ENCODE measurements around the gene AP5Z1. TPM values are rescaled to one million over a fixed set of nuclear protein-coding genes. Genes with fewer than 3 reads are reported as not detected.
"Not testable (repeated sequence)": the region's sequence is repeated elsewhere in the genome, so short reads cannot be mapped to it uniquely, and the experiment has no call there.

The AP5Z1 gene
- total RNA-seq, 4 donors from 2014 or later, result 25.7 to 37.3 (median 31.5) TPM

DNA sequence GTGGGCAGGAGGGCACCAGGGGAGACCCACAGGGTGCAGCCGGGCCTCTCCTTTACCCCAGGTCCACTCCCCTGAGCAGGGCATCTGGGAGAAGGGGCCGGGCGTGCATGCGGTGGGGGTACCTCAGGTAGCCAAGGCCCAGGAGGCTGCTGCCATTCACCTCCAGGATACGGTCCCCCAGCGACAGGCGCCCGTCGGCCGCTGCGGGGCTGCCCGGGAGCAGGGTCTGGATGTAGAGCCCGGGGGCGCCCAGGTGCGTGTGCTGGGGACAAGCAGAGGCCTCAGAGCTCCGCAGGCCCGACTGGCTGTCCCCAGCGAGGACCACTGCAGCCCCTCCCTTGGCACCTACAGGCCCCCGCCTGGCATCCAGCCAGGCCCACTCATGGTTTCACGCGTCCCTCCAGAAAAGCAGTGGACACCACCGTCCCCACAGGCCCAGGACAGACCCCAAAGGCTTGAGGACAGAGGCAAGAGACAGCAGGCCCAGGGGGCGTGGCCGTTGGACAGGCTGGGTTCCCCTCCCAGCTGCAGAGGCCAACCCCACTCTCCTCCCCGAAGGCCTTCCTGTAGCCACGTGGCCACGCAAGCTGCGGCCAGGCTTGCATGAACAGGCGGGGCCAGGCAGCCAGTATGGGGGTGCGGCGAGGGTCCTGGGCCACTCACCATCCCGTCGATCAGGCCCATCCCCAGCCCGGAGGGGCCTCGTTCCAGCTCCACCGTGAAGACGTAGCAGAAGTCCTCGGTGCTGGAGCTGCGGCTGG is 24.3 kb downstream of the AP5Z1 start:
- TF ChIP-seq POLR2A (IDR thresholded peaks at IDR 0.05; ENCODE audit: low read depth) (no peak), POLR2AphosphoS5 (IDR thresholded peaks at IDR 0.05) (no peak), EP300 (IDR thresholded peaks at IDR 0.05) (no peak)
- TF ChIP-seq, protein P1, sequence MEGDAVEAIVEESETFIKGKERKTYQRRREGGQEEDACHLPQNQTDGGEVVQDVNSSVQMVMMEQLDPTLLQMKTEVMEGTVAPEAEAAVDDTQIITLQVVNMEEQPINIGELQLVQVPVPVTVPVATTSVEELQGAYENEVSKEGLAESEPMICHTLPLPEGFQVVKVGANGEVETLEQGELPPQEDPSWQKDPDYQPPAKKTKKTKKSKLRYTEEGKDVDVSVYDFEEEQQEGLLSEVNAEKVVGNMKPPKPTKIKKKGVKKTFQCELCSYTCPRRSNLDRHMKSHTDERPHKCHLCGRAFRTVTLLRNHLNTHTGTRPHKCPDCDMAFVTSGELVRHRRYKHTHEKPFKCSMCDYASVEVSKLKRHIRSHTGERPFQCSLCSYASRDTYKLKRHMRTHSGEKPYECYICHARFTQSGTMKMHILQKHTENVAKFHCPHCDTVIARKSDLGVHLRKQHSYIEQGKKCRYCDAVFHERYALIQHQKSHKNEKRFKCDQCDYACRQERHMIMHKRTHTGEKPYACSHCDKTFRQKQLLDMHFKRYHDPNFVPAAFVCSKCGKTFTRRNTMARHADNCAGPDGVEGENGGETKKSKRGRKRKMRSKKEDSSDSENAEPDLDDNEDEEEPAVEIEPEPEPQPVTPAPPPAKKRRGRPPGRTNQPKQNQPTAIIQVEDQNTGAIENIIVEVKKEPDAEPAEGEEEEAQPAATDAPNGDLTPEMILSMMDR (IDR thresholded peaks at IDR 0.05), result no peak
- 89% methylated on average over 5 of the region's 39 CpGs for WGBS
- intact Hi-C loops (cut with DNase I), result loop anchor here (5.0 kb wide), 1 partner anchor 288 kb away; no protein-coding TSS in a partner anchor
- Histone ChIP-seq H3K27ac (replicated peaks in 1 of 4) (no peak overlapping the region), H3K4me1 (peaks cover 6 to 20% (median 13%) of the 10 kb centered on the region in 4 donors), H3K4me3 (no peak overlapping the region), H3K27me3 (peaks cover 0 to 19% (median 0%) of the 10 kb centered on the region in 4 donors), H3K36me3 (peaks cover 0 to 6% (median 2%) of the 10 kb centered on the region in 4 donors), H3K9me3 (no peaks in the 10 kb centered on the region)
- no peak for DNase-seq (ENCODE audit: extremely low spot score)

DNA sequence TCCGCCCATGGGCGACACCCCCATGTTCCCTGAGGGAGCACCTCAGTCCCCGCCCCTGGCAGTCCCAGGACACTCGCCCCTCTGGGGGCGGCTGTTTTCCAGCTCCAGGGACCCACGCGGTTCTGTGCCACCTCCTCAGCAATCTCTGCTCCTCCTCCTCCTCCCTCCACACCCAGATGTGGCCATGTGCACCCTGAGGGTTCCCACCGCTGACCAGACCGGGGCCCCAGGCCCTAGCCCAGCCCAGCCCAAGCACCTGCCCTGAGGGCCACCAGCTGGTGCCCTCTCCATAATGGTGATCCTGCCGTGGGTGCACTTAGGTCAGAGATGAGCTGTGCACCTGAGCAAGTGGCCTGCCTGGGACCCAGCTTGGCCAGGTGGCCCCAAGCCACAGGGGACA is 25.1 kb downstream of the AP5Z1 start:
- WGBS, result 90% methylated on average over 7 of the region's 10 CpGs
- Histone ChIP-seq H3K4me1 (peaks cover 6 to 20% (median 13%) of the 10 kb centered on the region in 4 donors), H3K27ac (replicated peaks in 1 of 4) (no peak overlapping the region), H3K9me3 (no peaks in the 10 kb centered on the region), H3K4me3 (no peak overlapping the region), H3K36me3 (peaks cover 0 to 10% (median 3%) of the 10 kb centered on the region in 4 donors), H3K27me3 (peaks cover 0 to 27% (median 0%) of the 10 kb centered on the region in 4 donors)
- intact Hi-C loops (cut with DNase I), result no loop called here
- no peak for TF ChIP-seq POLR2AphosphoS5 (IDR thresholded peaks at IDR 0.05)
- TF ChIP-seq, protein P1 (IDR thresholded peaks at IDR 0.05), result no peak
- no peak for TF ChIP-seq EP300 (IDR thresholded peaks at IDR 0.05)
- no peak for TF ChIP-seq POLR2A (IDR thresholded peaks at IDR 0.05; ENCODE audit: low read depth)
- no peak for DNase-seq (ENCODE audit: extremely low spot score)

DNA sequence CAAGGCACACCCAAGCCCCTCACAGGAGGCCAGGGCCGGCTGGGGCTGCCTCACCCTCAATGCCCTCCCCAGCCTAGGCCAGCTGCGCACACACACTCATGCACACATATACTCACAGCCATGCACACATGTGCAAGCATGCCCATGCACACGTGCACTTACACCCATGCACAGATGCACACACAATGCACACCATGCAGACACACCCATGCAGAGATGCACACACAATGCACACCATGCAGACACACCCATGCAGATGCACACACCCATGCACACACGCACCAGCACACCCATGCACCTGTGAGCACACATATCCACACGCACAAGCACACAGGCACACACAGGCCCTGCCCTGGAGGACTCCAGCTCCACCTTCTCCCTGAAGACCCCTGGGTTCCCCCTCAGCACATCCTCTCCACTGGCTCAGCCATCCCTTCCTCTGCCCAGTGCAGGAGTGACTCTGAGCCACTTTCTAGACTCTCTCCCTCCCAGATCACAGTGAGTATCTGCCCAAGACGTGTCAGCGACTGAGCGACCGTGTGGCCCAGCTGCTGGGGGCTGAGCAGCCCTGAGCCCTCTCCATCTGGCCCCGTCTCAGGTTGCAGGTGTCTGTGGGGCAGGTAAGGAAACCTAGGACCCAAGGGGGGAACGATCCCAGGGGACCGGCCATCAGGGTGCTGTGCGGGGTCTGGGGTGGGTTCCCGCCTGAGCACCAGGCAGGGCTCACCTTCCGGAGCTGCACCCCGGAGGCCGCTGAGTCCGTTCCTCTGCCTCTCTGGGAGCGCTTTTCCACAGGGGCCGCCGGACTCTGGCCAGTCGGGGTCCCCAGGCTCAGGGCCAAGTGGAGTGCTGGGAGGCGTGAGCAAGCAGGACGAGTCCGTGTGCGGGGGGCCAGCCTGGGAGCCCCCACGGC is 25.8 kb downstream of the AP5Z1 start:
- H3K4me1 ChIP-seq, result peaks cover 6 to 20% (median 13%) of the 10 kb centered on the region in 4 donors
- DNase-seq (ENCODE audit: extremely low spot score), result no peak
- WGBS, result 90% methylated on average over 21 of the region's 27 CpGs
- H3K9me3 ChIP-seq, result no peaks in the 10 kb centered on the region
- peaks cover 0 to 11% (median 3%) of the 10 kb centered on the region in 4 donors for H3K36me3 ChIP-seq
- H3K4me3 ChIP-seq, result no peak overlapping the region
- TF ChIP-seq EP300 (IDR thresholded peaks at IDR 0.05) (no peak), POLR2AphosphoS5 (IDR thresholded peaks at IDR 0.05) (no peak), POLR2A (IDR thresholded peaks at IDR 0.05; ENCODE audit: low read depth) (no peak)
- TF ChIP-seq, protein P1 (IDR thresholded peaks at IDR 0.05), result no peak
- no peak overlapping the region for H3K27ac ChIP-seq (replicated peaks in 1 of 4)
- intact Hi-C loops (cut with DNase I), result no loop called here
- peaks cover 0 to 30% (median 0%) of the 10 kb centered on the region in 4 donors for H3K27me3 ChIP-seq

DNA sequence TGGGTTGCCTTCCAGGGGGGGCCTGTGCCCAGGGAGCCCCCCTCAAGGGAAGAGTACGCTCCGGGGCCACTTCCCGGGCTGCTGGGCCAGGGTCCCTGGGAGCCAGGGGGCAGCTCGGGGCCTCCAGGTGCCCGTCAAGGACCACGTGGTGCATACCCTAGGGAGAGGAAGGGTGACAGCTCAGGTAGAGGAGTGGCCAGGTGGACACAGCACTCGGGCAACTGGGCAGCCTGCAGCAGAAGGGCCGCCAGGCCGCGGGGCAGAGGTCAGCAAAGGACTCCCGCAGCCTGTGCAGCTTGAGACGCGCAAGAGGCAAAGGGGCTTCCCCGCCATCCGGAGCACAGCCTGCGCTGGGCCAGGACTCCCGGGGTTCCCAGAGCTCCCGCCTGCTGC is 26.4 kb downstream of the AP5Z1 start:
- no peak for DNase-seq (ENCODE audit: extremely low spot score)

DNA sequence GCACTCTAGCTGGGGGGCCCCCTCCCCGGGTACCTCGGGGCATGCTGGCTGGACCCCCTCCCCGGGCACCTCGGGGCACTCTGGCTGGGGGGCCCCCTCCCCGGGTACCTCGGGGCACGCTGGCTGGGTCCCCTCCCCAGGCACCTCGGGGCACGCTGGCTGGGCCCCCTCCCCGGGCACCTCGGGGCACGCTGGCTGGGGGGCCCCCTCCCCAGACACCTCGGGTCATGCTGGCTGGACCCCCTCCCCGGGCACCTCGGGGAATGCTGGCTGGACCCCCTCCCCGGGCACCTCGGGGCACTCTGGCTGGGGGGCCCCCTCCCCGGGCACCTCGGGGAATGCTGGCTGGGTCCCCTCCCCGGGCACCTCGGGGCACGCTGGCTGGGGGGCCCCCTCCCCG is 27.2 kb downstream of the AP5Z1 start:
- Histone ChIP-seq H3K36me3 (peaks cover 0 to 11% (median 0%) of the 10 kb centered on the region in 4 donors), H3K27me3 (peaks cover 0 to 39% (median 0%) of the 10 kb centered on the region in 4 donors), H3K4me1 (peaks cover 6 to 23% (median 16%) of the 10 kb centered on the region in 4 donors)
- H3K9me3 ChIP-seq; H3K27ac ChIP-seq (replicated peaks in 1 of 4); intact Hi-C loops (cut with DNase I); DNase-seq (ENCODE audit: extremely low spot score); H3K4me3 ChIP-seq: not testable (repeated sequence)
- 82% methylated on average over 3 of the region's 23 CpGs for WGBS

More for the DNA sequence above, 26.4 kb downstream of the AP5Z1 start:
- no peak overlapping the region for H3K4me3 ChIP-seq
- intact Hi-C loops (cut with DNase I), result no loop called here
- no peaks in the 10 kb centered on the region for H3K9me3 ChIP-seq
- no peak overlapping the region for H3K27ac ChIP-seq (replicated peaks in 1 of 4)
- peaks cover 6 to 20% (median 13%) of the 10 kb centered on the region in 4 donors for H3K4me1 ChIP-seq
- H3K27me3 ChIP-seq, result peaks cover 0 to 35% (median 0%) of the 10 kb centered on the region in 4 donors
- TF ChIP-seq POLR2A (IDR thresholded peaks at IDR 0.05; ENCODE audit: low read depth), result no peak
- peaks cover 0 to 11% (median 3%) of the 10 kb centered on the region in 4 donors for H3K36me3 ChIP-seq
- WGBS, result 95% methylated on average over 7 of the region's 18 CpGs

Data from esophagus muscularis mucosa (tissue), 4 donors.